Measurements from ENCODE around the gene SEM1. TPM values are rescaled to one million over a fixed set of nuclear protein-coding genes. Genes with fewer than 3 reads are reported as not detected.

SEM1 gene
- polyA plus RNA-seq, 2 of the 4 experiments (the other 2 are of a cell fraction), result 235 to 859 TPM

DNA sequence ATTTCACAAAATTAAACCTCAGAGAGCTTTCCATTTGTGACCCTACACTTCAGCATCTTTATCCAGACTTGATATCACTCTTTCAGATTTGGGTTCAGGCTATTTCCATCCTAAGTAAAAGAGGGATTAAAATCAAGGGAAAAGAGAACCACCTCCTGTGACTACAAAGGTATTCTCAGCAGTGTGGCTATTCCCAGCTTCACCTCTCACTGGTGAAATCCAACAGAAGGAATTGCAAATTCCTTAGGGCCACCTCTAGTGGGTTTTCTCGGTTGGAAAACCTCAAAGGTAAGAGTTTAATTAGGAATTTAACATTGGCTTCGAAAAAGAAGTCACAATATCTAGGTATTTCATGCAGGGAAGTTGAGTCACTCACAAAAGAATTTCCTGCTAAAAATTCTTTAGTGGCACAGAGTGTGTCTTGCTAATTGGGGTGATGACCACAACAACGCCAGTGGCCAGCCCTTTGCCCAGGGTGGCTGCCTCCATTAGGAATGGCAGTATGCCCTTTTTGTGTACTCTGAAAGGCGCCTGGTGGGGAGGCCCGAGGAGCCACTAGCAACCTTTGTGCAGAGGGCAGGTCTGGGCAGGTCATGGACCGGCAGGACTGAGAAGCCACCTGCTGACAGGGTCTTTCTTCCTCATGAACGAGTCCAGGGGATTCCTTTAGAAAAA is 52.2 kb downstream of the SEM1 start:
- Histone ChIP-seq H3K9me3 (no peaks in the 10 kb centered on the region), H3K4me2 (no peak overlapping the region), H3K4me3 (no peak overlapping the region), H3K4me1 (no peaks in the 10 kb centered on the region), H3K27ac (no peak overlapping the region)
- POLR2A ChIA-PET, result no interaction called here
- WGBS (ENCODE audit: missing lambda C conversion rate), result 66% methylated on average over 7 of the region's 7 CpGs
- TF ChIP-seq JUNB (IDR thresholded peaks at IDR 0.05) (no peak), EP300 (IDR thresholded peaks at IDR 0.05) (no peak), HMGXB4 (CRISPR knock-in tag; IDR thresholded peaks at IDR 0.05; ENCODE audit: borderline replicate concordance) (no peak), RARB (CRISPR knock-in tag; IDR thresholded peaks at IDR 0.05) (no peak), REST (IDR thresholded peaks at IDR 0.05) (no peak)
- DNase-seq (ENCODE audit: low read depth in 1 of 2, low spot score in 1 of 2), result no peak
- CTCF ChIA-PET, result no interaction called here
- ATAC-seq, result no peak
- no peak for FAIRE-seq

GRCh38 chr7:96655956-96656355 is 53.7 kb downstream of the SEM1 start:
- no peak for FAIRE-seq

DNA sequence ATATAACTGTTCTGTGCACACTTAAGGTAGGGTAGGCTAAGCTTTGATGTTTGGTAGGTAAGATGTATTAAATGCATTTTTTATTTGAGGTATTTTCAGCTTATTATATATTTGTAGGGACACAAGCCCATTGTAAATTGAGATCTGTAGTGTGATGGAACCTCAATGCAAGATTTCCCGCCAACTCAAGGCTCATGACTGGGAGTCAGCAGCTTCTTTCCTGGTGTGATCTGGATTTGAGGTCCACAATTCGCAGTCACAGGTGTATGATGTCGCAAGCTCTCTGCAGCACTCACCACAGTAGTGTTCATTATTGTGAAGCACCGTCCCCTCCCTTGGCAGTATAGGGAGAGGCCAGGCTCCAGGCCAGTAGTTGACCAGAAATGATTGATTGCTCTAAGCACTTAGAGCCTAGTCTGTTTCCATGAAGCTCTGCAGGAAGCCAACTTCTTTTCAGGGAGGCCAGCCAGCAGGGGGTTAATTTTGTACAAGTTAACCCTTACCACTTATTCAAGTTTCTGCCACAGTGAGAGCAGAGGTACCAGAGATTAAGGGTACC is 54.9 kb downstream of the SEM1 start:
- no peak overlapping the region for H3K4me3 ChIP-seq
- H3K4me2 ChIP-seq, result no peak overlapping the region
- ChIA-PET POLR2A (no interaction called here), CTCF (interaction anchor here (0.6 to 1.4 kb wide), 4 partner anchors 33 to 202 kb away, joined by 3 to 6 read pairs (median 3); no protein-coding TSS in a partner anchor)
- FAIRE-seq (no peak), DNase-seq (ENCODE audit: low read depth in 1 of 2, low spot score in 1 of 2) (no peak), ATAC-seq (no peak)
- no peaks in the 10 kb centered on the region for H3K9me3 ChIP-seq
- 93% methylated on average over 4 of the region's 4 CpGs for WGBS (ENCODE audit: missing lambda C conversion rate)
- no peaks in the 10 kb centered on the region for H3K4me1 ChIP-seq
- H3K27ac ChIP-seq, result no peak overlapping the region
- TF ChIP-seq RCOR1 (IDR thresholded peaks at IDR 0.05; ENCODE audit: low read depth, low read length) (no peak), GATA3 (IDR thresholded peaks at IDR 0.05; ENCODE audit: borderline replicate concordance) (no peak), SMC3 (IDR thresholded peaks at IDR 0.05) (no peak), NFE2L2 (conservative IDR thresholded peaks at IDR 0.05; ENCODE audit: low read length) (no peak), CEBPB (IDR thresholded peaks at IDR 0.05) (no peak), CBX8 (IDR thresholded peaks at IDR 0.05) (no peak), KDM1A (IDR thresholded peaks at IDR 0.05; ENCODE audit: low read depth) (no peak), MAFK (IDR thresholded peaks at IDR 0.05; ENCODE audit: partially characterized antibody) (no peak), RFX5 (IDR thresholded peaks at IDR 0.05) (no peak), REST (IDR thresholded peaks at IDR 0.05) (no peak), TP53 (CRISPR knock-in tag; IDR thresholded peaks at IDR 0.05) (no peak), BHLHE40 (IDR thresholded peaks at IDR 0.05; ENCODE audit: low read depth, low read length) (no peak), HOXB5 (CRISPR knock-in tag; IDR thresholded peaks at IDR 0.05) (no peak), ZSCAN20 (CRISPR knock-in tag; IDR thresholded peaks at IDR 0.05) (no peak), CBX2 (IDR thresholded peaks at IDR 0.05; ENCODE audit: borderline replicate concordance, low read depth) (no peak), ZC3H11A (IDR thresholded peaks at IDR 0.05) (no peak)

More at GRCh38 chr7:96655956-96656355, 53.7 kb downstream of the SEM1 start:
- no peak for TF ChIP-seq E2F6 (IDR thresholded peaks at IDR 0.05; ENCODE audit: borderline replicate concordance, low read depth)
- no peak for TF ChIP-seq JUNB (IDR thresholded peaks at IDR 0.05)
- TF ChIP-seq JUN (IDR thresholded peaks at IDR 0.05), result no peak
- TF ChIP-seq ZSCAN20 (CRISPR knock-in tag; IDR thresholded peaks at IDR 0.05), result no peak
- TF ChIP-seq ZC3H11A (IDR thresholded peaks at IDR 0.05), result no peak
- H3K27ac ChIP-seq, result no peak overlapping the region
- H3K4me1 ChIP-seq, result no peaks in the 10 kb centered on the region
- 44% methylated on average over 2 of the region's 2 CpGs for WGBS (ENCODE audit: missing lambda C conversion rate)
- no peak for DNase-seq (ENCODE audit: low read depth in 1 of 2, low spot score in 1 of 2)
- ATAC-seq, result no peak
- no peaks in the 10 kb centered on the region for H3K9me3 ChIP-seq
- no peak overlapping the region for H3K4me3 ChIP-seq
- CTCF ChIA-PET, result no interaction called here
- POLR2A ChIA-PET, result no interaction called here
- H3K4me2 ChIP-seq, result no peak overlapping the region

All from A549 (cell line).